Testis (tissue), 2 donors: ENCODE measurements around the gene ADNP2.

Source experiments
- POLR2A ChIP-seq: fragments of 450-650 bp; IDR thresholded peaks from one replicate; pipeline ENCODE4 v1.6.1; 2017; ENCODE audit warnings: antibody characterized with exemption, mild to moderate bottlenecking, moderate library complexity
- TF ChIP-seq, protein P1 (sequence below), 3 experiments: fragments of 450-650 bp in 2 of 3; fragments of 200-600 bp in 1 of 3; sonication (generic) in 1 of 3; IDR thresholded peaks; one replicate each; pipeline ENCODE4 v1.5.1; 2016 to 2019; ENCODE audit warnings: antibody characterized with exemption in 3 of 3, mild to moderate bottlenecking in 2 of 3, moderate library complexity in 1 of 3

DNA sequence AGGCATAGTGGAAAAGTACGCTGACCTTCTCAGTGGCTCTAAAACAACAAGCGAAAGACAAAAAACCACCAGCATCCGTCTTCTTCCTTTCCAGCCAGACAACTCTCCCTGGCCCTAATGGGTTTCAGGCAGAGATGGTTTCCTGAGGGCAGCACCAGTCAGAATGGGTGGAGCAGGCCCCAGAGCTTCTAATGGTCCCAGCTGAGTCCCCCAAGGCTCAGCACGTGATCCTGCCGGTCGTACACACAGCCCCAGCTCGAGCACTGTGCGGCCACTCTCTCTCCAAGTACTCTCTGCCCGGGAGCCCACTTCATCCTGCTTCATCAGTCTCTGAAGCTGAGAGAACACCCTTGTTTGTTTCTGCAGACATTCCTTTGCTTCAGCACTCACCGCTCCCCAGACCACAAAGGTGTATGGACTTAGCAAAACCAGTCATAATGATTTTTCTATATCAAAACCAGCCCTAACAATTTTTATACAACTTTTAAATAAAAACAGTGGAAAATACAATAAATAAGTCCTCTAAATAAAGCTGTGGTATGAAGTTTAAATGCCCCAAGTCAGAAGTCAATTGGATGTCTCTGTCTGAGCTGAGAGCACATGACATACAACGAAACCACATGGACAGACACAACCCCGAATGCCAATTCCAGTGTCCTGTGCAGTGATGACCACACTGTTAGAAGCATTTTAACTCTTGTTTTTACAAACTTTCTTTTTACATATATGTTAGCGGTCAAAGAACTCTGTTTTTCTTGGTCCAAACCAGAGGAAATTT is 74.4 kb downstream of the ADNP2 start:
- TF ChIP-seq POLR2A, result no peak
- TF ChIP-seq, protein P1, sequence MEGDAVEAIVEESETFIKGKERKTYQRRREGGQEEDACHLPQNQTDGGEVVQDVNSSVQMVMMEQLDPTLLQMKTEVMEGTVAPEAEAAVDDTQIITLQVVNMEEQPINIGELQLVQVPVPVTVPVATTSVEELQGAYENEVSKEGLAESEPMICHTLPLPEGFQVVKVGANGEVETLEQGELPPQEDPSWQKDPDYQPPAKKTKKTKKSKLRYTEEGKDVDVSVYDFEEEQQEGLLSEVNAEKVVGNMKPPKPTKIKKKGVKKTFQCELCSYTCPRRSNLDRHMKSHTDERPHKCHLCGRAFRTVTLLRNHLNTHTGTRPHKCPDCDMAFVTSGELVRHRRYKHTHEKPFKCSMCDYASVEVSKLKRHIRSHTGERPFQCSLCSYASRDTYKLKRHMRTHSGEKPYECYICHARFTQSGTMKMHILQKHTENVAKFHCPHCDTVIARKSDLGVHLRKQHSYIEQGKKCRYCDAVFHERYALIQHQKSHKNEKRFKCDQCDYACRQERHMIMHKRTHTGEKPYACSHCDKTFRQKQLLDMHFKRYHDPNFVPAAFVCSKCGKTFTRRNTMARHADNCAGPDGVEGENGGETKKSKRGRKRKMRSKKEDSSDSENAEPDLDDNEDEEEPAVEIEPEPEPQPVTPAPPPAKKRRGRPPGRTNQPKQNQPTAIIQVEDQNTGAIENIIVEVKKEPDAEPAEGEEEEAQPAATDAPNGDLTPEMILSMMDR (IDR thresholded peaks at IDR 0.05), result no peak
